ENCODE results near the gene GDF10. TPM values are rescaled to one million over a fixed set of nuclear protein-coding genes. Genes with fewer than 3 reads are reported as not detected.

Gene GDF10
- total RNA-seq, 1 experiment from 2014 or later, result not detected

DNA sequence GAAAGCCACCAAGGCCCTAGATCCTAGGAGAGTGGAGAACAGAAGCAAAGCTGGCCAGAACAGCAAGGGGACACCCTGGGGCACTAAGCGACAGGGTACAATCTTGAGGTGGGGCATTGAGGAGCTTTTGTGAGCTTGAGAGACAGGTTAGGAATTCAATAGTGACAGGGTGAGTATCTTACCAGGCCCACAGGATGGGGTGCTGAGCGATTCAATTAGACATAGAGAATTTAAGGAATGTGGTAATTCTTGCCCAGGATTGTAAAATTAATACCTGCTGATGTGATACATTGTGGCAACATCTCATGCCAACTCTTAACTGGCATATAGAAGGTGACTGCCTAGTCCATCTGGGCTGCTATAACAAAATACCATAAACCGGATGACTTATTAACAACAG, 62.2 kb downstream of the GDF10 start:
- BruUV-seq (replicated peaks), result no TSS peak
- Histone ChIP-seq H3K79me2 (ENCODE audit: low read length) (no peaks in the 10 kb centered on the region), H3K4me1 (ENCODE audit: insufficient read depth, low read length) (0 out of 2 replicates have a peak, but pooled peaks cover 4% of the 10 kb centered on the region), H3F3A (ENCODE audit: low read length, unreplicated experiment) (no peaks in the 10 kb centered on the region), H2AFZ (ENCODE audit: low read length) (no peak overlapping the region), H3K9me2 (replicated peaks; ENCODE audit: low read length) (no peaks in the 10 kb centered on the region), H3K4me3 (ENCODE audit: low read length) (no peak overlapping the region), H3K9ac (ENCODE audit: low read length) (no peak overlapping the region), H3K9me3 (ENCODE audit: low read length) (no peaks in the 10 kb centered on the region), H3K27me3 (ENCODE audit: low read length) (no peaks in the 10 kb centered on the region), H4K20me1 (ENCODE audit: low read length) (no peaks in the 10 kb centered on the region), H3K36me3 (ENCODE audit: low read depth, low read length) (no peaks in the 10 kb centered on the region), H3K27ac (ENCODE audit: low read length) (no peak overlapping the region), H3K4me2 (ENCODE audit: low read length) (no peak overlapping the region)
- CTCF ChIA-PET, result no interaction called here
- ATAC-seq (no peak), DNase-seq (peak; percentile 23)
- TF ChIP-seq, protein P1, sequence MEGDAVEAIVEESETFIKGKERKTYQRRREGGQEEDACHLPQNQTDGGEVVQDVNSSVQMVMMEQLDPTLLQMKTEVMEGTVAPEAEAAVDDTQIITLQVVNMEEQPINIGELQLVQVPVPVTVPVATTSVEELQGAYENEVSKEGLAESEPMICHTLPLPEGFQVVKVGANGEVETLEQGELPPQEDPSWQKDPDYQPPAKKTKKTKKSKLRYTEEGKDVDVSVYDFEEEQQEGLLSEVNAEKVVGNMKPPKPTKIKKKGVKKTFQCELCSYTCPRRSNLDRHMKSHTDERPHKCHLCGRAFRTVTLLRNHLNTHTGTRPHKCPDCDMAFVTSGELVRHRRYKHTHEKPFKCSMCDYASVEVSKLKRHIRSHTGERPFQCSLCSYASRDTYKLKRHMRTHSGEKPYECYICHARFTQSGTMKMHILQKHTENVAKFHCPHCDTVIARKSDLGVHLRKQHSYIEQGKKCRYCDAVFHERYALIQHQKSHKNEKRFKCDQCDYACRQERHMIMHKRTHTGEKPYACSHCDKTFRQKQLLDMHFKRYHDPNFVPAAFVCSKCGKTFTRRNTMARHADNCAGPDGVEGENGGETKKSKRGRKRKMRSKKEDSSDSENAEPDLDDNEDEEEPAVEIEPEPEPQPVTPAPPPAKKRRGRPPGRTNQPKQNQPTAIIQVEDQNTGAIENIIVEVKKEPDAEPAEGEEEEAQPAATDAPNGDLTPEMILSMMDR (conservative IDR thresholded peaks at IDR 0.05; ENCODE audit: low read depth, low read length), result no peak
- TF ChIP-seq EZH2phosphoT487 (IDR thresholded peaks at IDR 0.05; ENCODE audit: borderline replicate concordance, low read length), result no peak
- TF ChIP-seq EZH2 (IDR thresholded peaks at IDR 0.05; ENCODE audit: low read length, unreplicated experiment), result no peak
- intact Hi-C loops (cut with micrococcal nuclease), result loop anchor here (10.0 kb wide), 1 partner anchor 73 kb away; no protein-coding TSS in a partner anchor
- POLR2A ChIA-PET (ENCODE audit: unreplicated experiment), result no interaction called here

Other genes starting within 250 kb of the GDF10 start
- not detected in 2 replicates for gene GDF2, start 22.3 kb downstream of the GDF10 start, total RNA-seq (2014; rRNA removed)
- gene RBP3, start 48.2 kb downstream of the GDF10 start, total RNA-seq (2014; rRNA removed), result not detected in 2 replicates
- 1.7 and 2.1 TPM in 2 replicates for gene ZNF488, start 84.1 kb downstream of the GDF10 start, total RNA-seq (2014; rRNA removed)
- gene ANXA8, start 183.9 kb downstream of the GDF10 start, total RNA-seq (2014; rRNA removed), result 0.69 and 1.1 TPM in 2 replicates
- gene FAM25G, start 191.5 kb downstream of the GDF10 start, total RNA-seq (2014; rRNA removed), result not detected in 2 replicates
- gene AGAP9, start 223.4 kb downstream of the GDF10 start, total RNA-seq (2014; rRNA removed), result 5.6 and 7.1 TPM in 2 replicates